Endothelial cell of umbilical vein (primary cell): Measurements from ENCODE around the gene UPK3A. TPM values are rescaled to one million over a fixed set of nuclear protein-coding genes. Genes with fewer than 3 reads are reported as not detected.

Experiments used
- BruUV-seq: library from RNA; stranded (reverse); fragments of 400-500 nt; replicated peaks from 2 replicates; lab custom pipeline; 2021; lab: Mats Ljungman, UMichigan
- CTCF ChIA-PET: fragments of 300-600, 350-600 bp; sonication (Branson Sonifier 250); formaldehyde crosslinking; loops from one replicate; lab custom pipeline; 2021; ENCODE audit warnings: antibody characterized with exemption, inconsistent platforms; lab: Charles Lee
- POLR2A ChIA-PET: fragments of 300-600, 350-600 bp; sonication (Branson Sonifier 250); formaldehyde crosslinking; loops from one replicate; lab custom pipeline; 2021; ENCODE audit warnings: antibody characterized with exemption, inconsistent platforms; lab: Charles Lee
- DNase-seq: peaks from one replicate; pipeline ENCODE4 v3.0.0-alpha.2; 2011; ENCODE audit warnings: low read depth, low spot score
- FAIRE-seq: peaks from 2 replicates; lab custom pipeline; 2011; peaks lifted over from hg19 to GRCh38; lab: Jason Lieb, UNC
- H2AFZ ChIP-seq: 2 replicates; pipeline ENCODE4 v1.6.0; 2012; ENCODE audit warnings: low read depth, low read length, control low read depth, inconsistent platforms
- H3K27ac ChIP-seq: 2 replicates; pipeline ENCODE4 v1.5.1; 2011; ENCODE audit warnings: low read depth, mild to moderate bottlenecking, control low read depth, low read length, moderate library complexity; ENCODE audit not compliant: insufficient read depth
- H3K27me3 ChIP-seq, 2 experiments: 2 replicates each; pipeline versions ENCODE4 v1.6.0 to v1.6.1; 2011; ENCODE audit warnings: low read length in 2 of 2, mixed read lengths in 1 of 2; ENCODE audit not compliant: control insufficient read depth in 2 of 2, insufficient read depth in 2 of 2
- H3K36me3 ChIP-seq, 2 experiments: 2 replicates in 1 of 2; 3 replicates in 1 of 2; pipeline ENCODE4 v1.5.1; 2011; ENCODE audit warnings: low read length in 2 of 2, mild to moderate bottlenecking in 1 of 2, moderate library complexity in 1 of 2; ENCODE audit not compliant: control insufficient read depth in 2 of 2, insufficient read depth in 2 of 2; ENCODE audit errors: extremely low read depth in 1 of 2
- H3K4me1 ChIP-seq: 3 replicates; pipeline ENCODE4 v1.5.1; 2011; ENCODE audit warnings: mild to moderate bottlenecking, low read length; ENCODE audit not compliant: control insufficient read depth, insufficient read depth; ENCODE audit errors: extremely low read depth
- H3K4me2 ChIP-seq: 2 replicates; pipeline ENCODE4 v1.6.1; 2011; ENCODE audit warnings: low read length, control low read depth, mixed read lengths; ENCODE audit not compliant: insufficient read depth
- H3K4me3 ChIP-seq, 3 experiments: fragments of 200-600 bp in 1 of 3; sonication (generic), shearing (Covaris generic) in 1 of 3; replicated peaks in 1 of 3; 2 replicates each; pipeline ENCODE4 v1.5.1; 2011 to 2016; ENCODE audit warnings: control low read depth in 3 of 3, low read length in 3 of 3, mild to moderate bottlenecking in 2 of 3, inconsistent platforms in 1 of 3, low read depth in 1 of 3, moderate library complexity in 1 of 3; ENCODE audit not compliant: insufficient read depth in 1 of 3
- H3K79me2 ChIP-seq: 2 replicates; pipeline ENCODE4 v1.6.0; 2012; ENCODE audit warnings: low read length, inconsistent platforms; ENCODE audit not compliant: control insufficient read depth, insufficient read depth
- H3K9ac ChIP-seq: replicated peaks from 2 replicates; pipeline ENCODE3; 2011; ENCODE audit warnings: low read length, control low read depth; ENCODE audit not compliant: insufficient read depth; ENCODE audit errors: extremely low read depth
- H3K9me1 ChIP-seq: replicated peaks from 3 replicates; pipeline ENCODE4 v1.6.0; 2011; ENCODE audit warnings: mild to moderate bottlenecking, low read length; ENCODE audit not compliant: control insufficient read depth, insufficient read depth; ENCODE audit errors: extremely low read depth
- H3K9me3 ChIP-seq: replicated peaks from 2 replicates; pipeline ENCODE4 v1.5.1; 2012; ENCODE audit warnings: low read length, inconsistent platforms; ENCODE audit not compliant: control insufficient read depth, insufficient read depth
- H4K20me1 ChIP-seq: replicated peaks from 2 replicates; pipeline ENCODE3; 2011; ENCODE audit warnings: mild to moderate bottlenecking, low read length; ENCODE audit not compliant: control insufficient read depth, insufficient read depth; ENCODE audit errors: extremely low read depth
- CTCF ChIP-seq, 2 donors: IDR thresholded peaks; 1 replicate in 1 of 2; 2 replicates in 1 of 2; pipeline ENCODE4 v1.5.1; 2011; ENCODE audit warnings: low read length in 2 of 2, mild to moderate bottlenecking in 2 of 2, moderate library complexity in 2 of 2, control low read depth in 1 of 2, inconsistent platforms in 1 of 2, low read depth in 1 of 2; ENCODE audit not compliant: insufficient read depth in 1 of 2; ENCODE audit errors: extremely low read depth in 1 of 2
- EZH2 ChIP-seq: IDR thresholded peaks from 2 replicates; pipeline ENCODE4 v1.6.1; 2012; ENCODE audit warnings: borderline replicate concordance, low read depth, mild to moderate bottlenecking, moderate library complexity, low read length, inconsistent platforms; ENCODE audit not compliant: severe bottlenecking
- FOS ChIP-seq: IDR thresholded peaks from 2 replicates; pipeline ENCODE4 v1.6.1; 2011; ENCODE audit warnings: mild to moderate bottlenecking, low read length, moderate library complexity, borderline replicate concordance; ENCODE audit not compliant: insufficient read depth
- GATA2 ChIP-seq: IDR thresholded peaks from 2 replicates; pipeline ENCODE4 v1.7.0; 2011; ENCODE audit warnings: low read depth, mild to moderate bottlenecking, moderate library complexity, mixed read lengths, low read length; ENCODE audit not compliant: insufficient read length, insufficient read depth
- JUN ChIP-seq: IDR thresholded peaks from 2 replicates; pipeline ENCODE4 v1.6.1; 2011; ENCODE audit warnings: borderline replicate concordance, low read depth; ENCODE audit not compliant: insufficient read length, insufficient read depth
- MAX ChIP-seq: IDR thresholded peaks from 2 replicates; pipeline ENCODE4 v1.6.1; 2011; ENCODE audit not compliant: insufficient read depth, insufficient read length
- MYC ChIP-seq: IDR thresholded peaks from one replicate; pipeline ENCODE4 v1.6.1; 2011; ENCODE audit warnings: mild to moderate bottlenecking, low read depth, low read length
- POLR2A ChIP-seq: IDR thresholded peaks from 2 replicates; pipeline ENCODE4 v1.6.1; 2012; ENCODE audit warnings: low read depth, mild to moderate bottlenecking, control low read depth, low read length
- POLR2AphosphoS5 ChIP-seq: IDR thresholded peaks from 2 replicates; pipeline ENCODE4 v1.6.1; 2012; ENCODE audit warnings: low read depth, mild to moderate bottlenecking, control low read depth, low read length, moderate library complexity; ENCODE audit not compliant: insufficient read depth
- dilution Hi-C: fragments of 300-500 bp; cut with MboI; formaldehyde crosslinking; loops from one replicate; pipeline ENCODE4 v1.15.0; 2019; ENCODE audit warnings: low sequenced_read_pairs; ENCODE audit not compliant: extremely low pct_ligation_motif_present
- intact Hi-C: fragments of 100-400 bp; cut with micrococcal nuclease; formaldehyde crosslinking; loops from one replicate; pipeline ENCODE4 v1.10.0; 2022
- polyA plus RNA-seq, 4 experiments: library from polyadenylated mRNA; depleted of rRNA in 3 of 4; stranded (reverse) in 3 of 4; unstranded in 1 of 4; fragments of >200 nt; gene quantifications; 2 replicates each; pipeline versions ENCODE4 v1.2.1 to v1.2.3, GENCODE V29; 2011 to 2012; ENCODE audit warnings: missing spikeins in 1 of 4
- total RNA-seq: library from RNA; stranded (reverse); gene quantifications from 2 replicates; pipeline ENCODE4 v1.2.3, GENCODE V29; 2021

UPK3A gene
- total and polyA plus RNA-seq, 2 donors (not counting 3 experiments of a cell fraction or from before 2014, with no cell fraction given): not detected

GRCh38 chr22:45344334-45344733, 59.6 kb downstream of the UPK3A start:
- no peaks in the 10 kb centered on the region for H3K9me1 ChIP-seq
- no peaks in the 10 kb centered on the region for H3K79me2 ChIP-seq
- POLR2A ChIA-PET: no interaction called here
- no peaks in the 10 kb centered on the region for H3K9me3 ChIP-seq
- H3K36me3 ChIP-seq: peaks cover 0 to 14% of the 10 kb centered on the region in 2 experiments
- DNase-seq (no peak), FAIRE-seq (no peak)
- H3K27me3 ChIP-seq: no peaks in the 10 kb centered on the region
- BruUV-seq: no TSS peak
- no peak overlapping the region for H3K9ac ChIP-seq
- no peak overlapping the region for H3K4me2 ChIP-seq
- H2AFZ ChIP-seq: no peak overlapping the region
- no peak for TF ChIP-seq MAX
- no peak for TF ChIP-seq GATA2
- TF ChIP-seq FOS: no peak
- TF ChIP-seq CTCF (IDR thresholded peaks at IDR 0.05; ENCODE audit: extremely low read depth in 1 of 2, insufficient read depth in 1 of 2, low read depth in 1 of 2, low read length in 2 of 2): no peak
- TF ChIP-seq MYC: no peak
- TF ChIP-seq JUN: no peak
- no peak for TF ChIP-seq EZH2
- no peak for TF ChIP-seq POLR2A
- no peak for TF ChIP-seq POLR2AphosphoS5
- dilution Hi-C loops: no loop called here
- peaks cover 2% of the 10 kb centered on the region for H3K4me1 ChIP-seq
- no peak overlapping the region for H3K27ac ChIP-seq
- intact Hi-C loops: no loop called here
- CTCF ChIA-PET: interaction anchor here (1.2 to 2.2 kb wide), 2 partner anchors 11 to 13 kb away, joined by 3 to 7 read pairs; no protein-coding TSS in a partner anchor
- no peak overlapping the region for H3K4me3 ChIP-seq
- no peaks in the 10 kb centered on the region for H4K20me1 ChIP-seq

Other genes with a start within 250 kb of the UPK3A start
- gene NUP50, start 121.0 kb upstream of the UPK3A start, total RNA-seq: 84.4 and 90.9 TPM in 2 replicates
- 12.4 TPM in 2 replicates for gene NUP50, start 121.0 kb upstream of the UPK3A start, polyA plus RNA-seq
- gene KIAA0930, start 44.1 kb upstream of the UPK3A start, total RNA-seq: 37.9 and 43.4 TPM in 2 replicates
- 53.6 and 63.6 TPM in 2 replicates for gene KIAA0930, start 44.1 kb upstream of the UPK3A start, polyA plus RNA-seq
- 20.2 and 44.2 TPM in 2 replicates for gene FAM118A, start 25.0 kb downstream of the UPK3A start, total RNA-seq
- gene FAM118A, start 25.0 kb downstream of the UPK3A start, polyA plus RNA-seq: 19.2 and 25.6 TPM in 2 replicates
- gene SMC1B, start 128.7 kb downstream of the UPK3A start, total RNA-seq: 0.07 TPM in 1 of 2 replicates, not detected in the other
- not detected in 2 replicates for gene SMC1B, start 128.7 kb downstream of the UPK3A start, polyA plus RNA-seq
- gene RIBC2, start 128.7 kb downstream of the UPK3A start, total RNA-seq: 5.7 TPM in 2 replicates
- 1.0 and 1.2 TPM in 2 replicates for gene RIBC2, start 128.7 kb downstream of the UPK3A start, polyA plus RNA-seq
- 1.3 and 4.0 TPM in 2 replicates for gene FBLN1, start 217.9 kb downstream of the UPK3A start, total RNA-seq
- gene FBLN1, start 217.9 kb downstream of the UPK3A start, polyA plus RNA-seq: 1.1 and 1.2 TPM in 2 replicates